Activated T-helper 9 cell treated with anti-CD3 and anti-CD28 coated beads, Interleukin-2, amount 50 U/mL, for 16 hours (primary cell): ENCODE results near the gene ISOC2.
"Not testable (repeated sequence)": the region's sequence is repeated elsewhere in the genome, so short reads cannot be mapped to it uniquely, and the experiment has no call there.

Source experiments
- DNase-seq: peaks from one replicate; pipeline ENCODE4 v3.0.0-alpha.2; 2020; ENCODE audit warnings: low read depth

The ISOC2 gene

GRCh38 chr19:55440411-55441105 is 20.9 kb downstream of the ISOC2 start:
- DNase-seq = no peak

GRCh38 chr19:55439052-55439451 is 22.4 kb downstream of the ISOC2 start:
- DNase-seq = no peak

- DNase-seq = no peak
Measured at GRCh38 chr19:55437410-55437809, 24.0 kb downstream of the ISOC2 start.

GRCh38 chr19:55436847-55437246 is 24.6 kb downstream of the ISOC2 start:
- no peak for DNase-seq

- DNase-seq = no peak
Measured at GRCh38 chr19:55435020-55435419, 26.4 kb downstream of the ISOC2 start.

- DNase-seq = no peak
Measured at GRCh38 chr19:55434356-55434919, 27.0 kb downstream of the ISOC2 start.

- DNase-seq = no peak
Measured at GRCh38 chr19:55433292-55433691, 28.1 kb downstream of the ISOC2 start.

GRCh38 chr19:55432241-55432959 is 29.0 kb downstream of the ISOC2 start:
- no peak for DNase-seq

- DNase-seq = no peak
Measured at GRCh38 chr19:55431183-55431582, 30.3 kb downstream of the ISOC2 start.

- no peak for DNase-seq
Measured at GRCh38 chr19:55426042-55426441, 35.4 kb downstream of the ISOC2 start.

GRCh38 chr19:55424518-55424917 is 36.9 kb downstream of the ISOC2 start:
- no peak for DNase-seq

- no peak for DNase-seq
Measured at GRCh38 chr19:55423225-55424005, 38.0 kb downstream of the ISOC2 start.

- not testable (repeated sequence) for DNase-seq
Measured at GRCh38 chr19:55421281-55421680, 40.2 kb downstream of the ISOC2 start.

GRCh38 chr19:55419624-55420236 is 41.7 kb downstream of the ISOC2 start:
- DNase-seq = no peak

GRCh38 chr19:55419103-55419502 is 42.3 kb downstream of the ISOC2 start:
- no peak for DNase-seq

- no peak for DNase-seq
Measured at GRCh38 chr19:55418185-55418584, 43.3 kb downstream of the ISOC2 start.

GRCh38 chr19:55410168-55410567 is 51.3 kb downstream of the ISOC2 start:
- DNase-seq = no peak

GRCh38 chr19:55409179-55409578 is 52.3 kb downstream of the ISOC2 start:
- DNase-seq = not testable (repeated sequence)

GRCh38 chr19:55408533-55408872 is 52.9 kb downstream of the ISOC2 start:
- no peak for DNase-seq

GRCh38 chr19:55407800-55408532 is 53.5 kb downstream of the ISOC2 start:
- DNase-seq = peak; percentile 96

GRCh38 chr19:55407550-55407799 is 54.0 kb downstream of the ISOC2 start, which contains the start of gene UBE2S:
UBE2S (minus strand) TSS chr19:55407788; CDS start chr19:55407589, 199 bp downstream.
- DNase-seq = not testable (repeated sequence)
